HG03095 (cell line): Measurements from ENCODE around the gene TAS2R50.

Experiments used
- ATAC-seq: cut with Tn5 transposase; IDR thresholded peaks from one replicate; pipeline ENCODE4 v1.9.1; 2021; ENCODE audit warnings: moderate library complexity; ENCODE audit not compliant: unreplicated experiment

TAS2R50 gene

DNA sequence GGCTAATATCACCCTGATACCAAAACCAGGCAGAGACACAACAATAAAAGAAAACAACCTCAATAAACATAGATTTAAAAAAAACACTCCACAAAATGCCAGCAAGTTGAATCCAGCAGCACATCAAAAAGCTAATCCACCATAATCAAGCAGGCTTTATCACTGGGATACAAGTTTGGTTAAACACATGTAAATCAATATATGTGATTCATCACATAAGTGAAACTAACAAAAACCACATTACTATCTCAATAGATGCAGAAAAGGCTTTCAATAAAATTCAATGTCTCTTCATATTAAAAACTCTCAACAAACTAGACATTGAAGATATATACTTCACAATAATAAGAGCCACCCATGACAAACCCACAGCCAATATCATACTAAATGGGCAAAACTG is 30.6 kb downstream of the TAS2R50 start:
- no peak for ATAC-seq

GRCh38 chr12:10952645-10953044 is 34.1 kb downstream of the TAS2R50 start:
- no peak for ATAC-seq

GRCh38 chr12:10943167-10943566 is 43.5 kb downstream of the TAS2R50 start:
- ATAC-seq: no peak

- ATAC-seq: no peak
Observed at GRCh38 chr12:10941916-10942607, 44.6 kb downstream of the TAS2R50 start.

- no peak for ATAC-seq
Observed at GRCh38 chr12:10941369-10941768, 45.3 kb downstream of the TAS2R50 start.

DNA sequence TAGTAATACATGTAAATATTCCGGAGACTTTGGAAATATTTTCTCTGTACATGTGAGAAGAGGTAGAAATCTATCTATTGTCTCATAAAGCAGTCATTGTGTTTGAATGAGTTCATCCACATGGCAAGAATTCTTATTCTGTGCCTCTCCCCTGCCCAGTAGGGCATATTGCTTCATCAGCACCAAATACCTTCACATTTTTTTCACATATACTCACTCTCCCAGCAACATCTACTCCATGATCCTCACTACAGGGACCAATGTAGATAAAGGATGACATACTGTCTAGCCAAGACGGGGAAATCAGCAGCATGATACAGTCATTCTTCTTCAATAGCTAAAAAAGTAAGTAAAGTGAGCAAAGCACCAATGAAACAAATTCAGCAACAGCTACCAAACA is 46.3 kb downstream of the TAS2R50 start:
- ATAC-seq: no peak

GRCh38 chr12:10939163-10939562 is 47.5 kb downstream of the TAS2R50 start, which contains the start of gene TAS2R14:
TSS of gene TAS2R14 (minus strand) at chr12:10939263. CDS start at chr12:10939207, 56 bp downstream.
- ATAC-seq: no peak

DNA sequence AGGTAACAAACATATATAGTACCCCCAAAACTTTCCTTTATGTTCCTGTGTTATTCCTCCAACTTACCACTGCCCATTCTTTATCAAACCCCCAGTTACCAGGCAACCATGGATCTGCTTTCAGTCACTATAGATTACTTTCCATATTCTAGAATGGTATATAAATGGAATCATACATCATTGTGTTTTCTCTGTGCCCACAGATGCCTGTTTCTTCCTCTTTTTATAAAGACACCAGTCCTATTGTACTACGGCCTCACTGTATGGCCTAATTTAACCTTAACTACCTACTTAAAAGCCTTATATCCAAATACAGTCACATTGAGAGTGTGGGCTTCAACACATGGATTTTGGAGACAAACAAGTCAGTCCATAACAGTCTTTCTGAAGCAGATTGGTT is 50.2 kb downstream of the TAS2R50 start:
- ATAC-seq: no peak
